ENCODE measurements around the gene SNAPC4.

The SNAPC4 gene

DNA sequence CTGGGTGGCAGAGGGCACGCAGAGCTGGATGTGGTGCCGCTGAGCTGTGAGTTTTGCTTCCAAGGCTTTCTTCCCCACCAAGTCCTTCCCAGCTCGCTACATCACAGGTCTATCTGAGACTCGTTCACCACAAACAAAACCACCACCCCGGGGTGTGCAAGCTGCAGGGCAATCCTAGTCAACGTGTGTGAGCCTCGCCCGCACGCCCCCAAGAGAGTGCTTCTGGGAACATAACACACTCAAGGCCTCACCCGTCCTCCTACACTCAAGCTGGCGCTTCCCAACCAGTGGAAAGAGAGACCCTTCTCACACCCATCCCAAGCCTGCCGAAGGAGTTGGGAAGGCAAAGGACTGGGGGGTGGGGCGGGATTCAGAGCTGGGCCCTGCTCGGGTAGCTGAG, 10.6 kb downstream of the SNAPC4 start:
- no peak for DNase-seq (ENCODE audit: low read depth, low spot score)

DNA sequence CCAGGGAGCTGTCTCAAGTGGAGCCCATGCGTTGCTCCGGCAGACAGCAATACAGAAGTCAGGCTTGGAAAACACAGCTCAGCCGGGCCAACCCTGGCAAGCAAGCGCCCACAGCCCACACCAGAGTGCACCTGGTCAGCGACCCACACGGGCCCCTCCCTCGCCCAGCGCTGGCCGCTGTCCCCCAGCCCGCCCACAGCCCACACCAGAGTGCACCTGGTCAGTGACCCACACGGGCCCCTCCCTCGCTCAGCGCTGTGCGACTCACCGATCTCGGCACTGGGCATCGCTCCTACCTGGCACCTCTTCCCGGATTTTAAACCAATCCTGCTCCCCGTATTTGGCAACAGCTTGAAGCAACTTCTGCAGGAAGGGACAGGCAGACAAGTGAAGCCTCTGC, 12.8 kb downstream of the SNAPC4 start:
- DNase-seq (ENCODE audit: low read depth, low spot score) = no peak

DNA sequence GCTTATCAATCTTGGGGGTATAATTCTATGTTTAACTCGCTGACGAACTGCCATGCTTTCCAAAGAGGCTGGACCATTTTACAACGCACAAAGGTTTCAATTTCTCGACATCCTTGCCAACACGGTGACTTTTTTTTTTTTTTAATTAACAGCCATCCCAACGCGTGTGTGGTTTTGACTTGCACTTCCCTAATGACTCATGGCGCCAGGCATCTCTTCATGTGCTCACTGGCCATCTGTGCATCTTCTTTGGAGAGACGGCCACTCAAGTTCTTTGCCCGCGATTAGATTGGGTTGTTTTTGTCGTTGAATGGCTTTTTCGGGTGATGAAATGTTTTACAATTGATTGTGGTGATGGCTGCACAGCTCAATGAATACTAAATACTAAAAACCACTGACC, 14.0 kb downstream of the SNAPC4 start:
- DNase-seq (ENCODE audit: low read depth, low spot score) = no peak

- no peak for DNase-seq (ENCODE audit: low read depth, low spot score)
These were observed 15.0 kb downstream of the SNAPC4 start for GRCh38 chr9:136385015-136385414.

- DNase-seq (ENCODE audit: low read depth, low spot score) = no peak
These were observed 16.5 kb downstream of the SNAPC4 start for GRCh38 chr9:136383436-136383835.

- no peak for DNase-seq (ENCODE audit: low read depth, low spot score)
These were observed 17.9 kb downstream of the SNAPC4 start for GRCh38 chr9:136381966-136382513.

- no peak for DNase-seq (ENCODE audit: low read depth, low spot score)
These were observed 18.7 kb downstream of the SNAPC4 start for GRCh38 chr9:136381311-136381710.

GRCh38 chr9:136380381-136380780, 19.6 kb downstream of the SNAPC4 start:
- DNase-seq (ENCODE audit: low read depth, low spot score) = no peak

GRCh38 chr9:136379891-136380290, 20.1 kb downstream of the SNAPC4 start:
- DNase-seq (ENCODE audit: low read depth, low spot score) = no peak

DNA sequence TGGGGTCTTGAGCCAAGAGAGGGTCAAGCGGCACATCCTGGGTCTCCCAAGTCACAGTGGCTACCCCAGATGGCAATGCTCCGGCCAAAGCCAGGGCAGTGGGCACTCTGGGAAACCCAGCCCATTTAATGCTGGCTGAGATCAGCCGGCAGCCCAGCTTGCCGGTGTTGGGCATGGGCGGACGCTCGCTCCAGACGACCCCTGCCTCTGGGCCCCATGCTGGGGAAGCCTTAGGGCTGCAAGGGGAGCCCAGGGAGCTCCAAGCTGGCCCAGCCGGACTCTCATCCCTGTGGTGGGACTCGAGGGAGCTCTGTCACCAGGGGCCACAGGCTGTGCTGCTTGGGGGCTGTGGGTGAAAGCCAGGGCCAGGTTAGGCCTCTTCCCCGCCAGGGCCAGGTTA, 20.6 kb downstream of the SNAPC4 start:
- DNase-seq (ENCODE audit: low read depth, low spot score) = no peak

- DNase-seq (ENCODE audit: low read depth, low spot score) = no peak
These were observed 21.0 kb downstream of the SNAPC4 start for GRCh38 chr9:136379003-136379287.

GRCh38 chr9:136378170-136379002, 21.6 kb downstream of the SNAPC4 start:
- no peak for DNase-seq (ENCODE audit: low read depth, low spot score)

DNA sequence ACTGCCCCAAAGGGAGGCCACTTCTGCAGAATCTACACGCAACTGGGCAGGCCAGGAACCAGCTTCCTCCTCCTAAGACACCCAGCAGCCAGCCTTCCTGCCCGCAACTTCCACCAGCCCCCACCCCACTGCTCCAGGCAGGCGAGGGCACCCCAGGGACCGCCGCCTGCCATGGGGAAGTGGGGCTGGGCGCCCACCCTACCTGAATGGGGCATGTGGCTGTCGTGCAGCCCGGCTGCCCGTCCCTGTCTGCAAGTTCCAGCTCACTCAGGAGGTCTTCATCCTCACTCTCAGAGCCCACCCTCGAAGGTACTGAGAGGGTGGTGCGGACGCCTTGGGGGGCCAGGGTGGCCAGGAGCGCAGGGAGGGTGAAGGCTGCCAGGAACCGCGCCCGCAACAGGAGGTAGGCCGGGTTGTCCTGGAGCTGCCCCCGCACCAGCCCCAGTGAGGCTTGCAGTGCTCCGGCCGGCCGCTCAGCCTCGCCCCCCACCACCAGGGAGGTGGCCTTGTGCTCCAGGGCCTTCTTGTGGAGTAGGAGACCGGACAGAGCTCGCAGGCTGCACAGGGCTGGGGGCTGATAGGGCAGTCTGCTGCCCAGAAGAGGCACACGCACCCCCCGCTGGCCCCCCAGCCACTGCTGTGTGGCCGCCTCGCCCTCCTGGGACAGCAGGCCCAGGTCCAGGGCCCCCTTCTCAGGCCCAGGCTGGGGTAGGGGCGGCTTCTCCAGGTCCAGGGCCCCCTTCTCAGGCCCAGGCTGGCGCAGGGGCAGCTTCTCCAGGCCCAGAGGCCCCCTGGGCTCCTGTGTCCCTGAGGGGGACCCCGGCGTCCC, 22.4 kb downstream of the SNAPC4 start:
- DNase-seq (ENCODE audit: low read depth, low spot score) = no peak

- no peak for DNase-seq (ENCODE audit: low read depth, low spot score)
These were observed 23.5 kb downstream of the SNAPC4 start for GRCh38 chr9:136376457-136376856.

GRCh38 chr9:136375096-136375495, 24.9 kb downstream of the SNAPC4 start:
- no peak for DNase-seq (ENCODE audit: low read depth, low spot score)

DNA sequence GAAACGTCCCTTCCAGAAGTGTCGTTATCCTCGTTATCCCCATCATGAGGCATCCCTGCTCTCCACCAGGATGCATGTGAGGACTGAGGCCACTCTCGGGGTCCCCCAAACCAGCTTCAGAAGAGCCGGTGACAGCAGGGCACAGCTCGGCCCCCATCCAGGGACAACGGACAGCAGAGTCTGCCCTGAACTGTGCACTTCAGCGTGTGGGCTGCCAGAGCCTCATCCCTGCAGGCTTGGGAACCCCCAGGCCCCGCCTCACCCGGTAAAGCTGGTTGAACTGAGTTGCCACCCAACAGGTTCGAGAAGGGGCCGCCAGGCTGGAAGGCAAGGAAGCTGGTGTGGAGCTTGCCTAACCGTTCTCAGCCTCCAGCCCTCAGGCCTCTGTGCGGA, 25.8 kb downstream of the SNAPC4 start:
- no peak for DNase-seq (ENCODE audit: low read depth, low spot score)

DNA sequence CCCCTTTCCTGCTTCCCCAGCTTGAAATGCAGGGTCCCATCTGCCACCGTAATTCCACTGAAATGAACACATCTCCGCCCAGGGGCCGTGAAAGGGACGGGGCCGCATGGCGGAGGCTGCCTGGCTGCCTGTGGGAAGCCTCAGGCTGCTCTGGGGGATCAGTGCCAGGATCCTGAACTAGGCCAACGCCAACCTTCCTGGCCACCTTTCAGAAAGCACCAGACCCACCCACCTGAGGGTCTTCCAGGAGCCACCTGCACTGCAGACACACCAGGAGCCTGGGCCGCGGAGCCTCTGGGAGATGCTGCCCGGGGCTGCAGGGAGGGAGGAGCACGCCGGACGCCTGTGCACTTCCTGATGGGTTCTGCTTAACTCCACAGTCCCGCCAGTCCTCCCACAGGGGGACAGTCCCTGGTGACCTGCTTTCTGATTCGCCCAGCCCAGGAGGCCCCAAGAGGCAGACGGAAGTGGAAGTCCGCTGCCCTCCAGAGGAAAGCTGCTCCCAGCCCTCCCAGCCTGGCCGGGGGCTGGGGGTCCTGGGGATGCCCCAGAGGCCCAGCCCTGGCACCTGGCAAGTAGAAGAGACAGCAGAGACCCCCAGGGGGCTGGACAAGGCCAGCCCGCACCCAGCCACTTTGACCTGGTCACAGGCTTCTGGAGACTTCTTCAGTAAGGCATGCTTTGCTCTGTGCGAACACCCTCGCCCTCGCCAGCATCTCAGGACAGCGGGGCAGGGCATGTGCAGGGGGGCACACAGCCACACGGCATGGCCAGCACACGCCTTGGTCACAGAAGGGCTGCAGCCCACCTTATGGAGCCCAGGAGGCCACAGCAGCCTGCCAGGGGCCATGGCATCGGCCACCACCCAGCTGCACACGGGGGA, 26.4 kb downstream of the SNAPC4 start, which contains the start of gene CARD9:
Gene CARD9 (minus strand): TSS at position 370 of the 883 bp plus-strand sequence. CDS start 1,591 bp downstream, outside the sequence.
- no peak for DNase-seq (ENCODE audit: low read depth, low spot score)

- no peak for DNase-seq (ENCODE audit: low read depth, low spot score)
These were observed 27.2 kb downstream of the SNAPC4 start for GRCh38 chr9:136372561-136373299.

DNA sequence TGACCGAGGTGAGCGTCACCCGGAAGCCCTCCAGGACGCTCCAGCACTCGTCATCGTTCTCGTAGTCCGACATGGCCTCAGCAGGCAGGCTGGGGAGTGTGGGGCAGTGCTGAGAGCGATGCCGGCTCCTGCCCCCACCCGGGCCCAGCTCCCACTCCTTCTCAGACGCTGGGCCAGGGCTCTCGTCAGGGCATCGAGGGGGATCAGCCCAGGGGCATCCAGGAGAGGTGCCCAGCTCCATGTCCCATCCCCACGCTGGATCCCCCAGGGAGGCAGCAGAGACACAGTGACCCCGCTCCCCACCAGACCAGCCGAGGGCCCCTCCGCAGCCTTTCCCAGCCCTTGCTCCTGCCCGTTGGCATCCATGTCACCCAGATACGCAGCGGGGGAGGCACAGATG, 28.0 kb downstream of the SNAPC4 start:
- DNase-seq (ENCODE audit: low read depth, low spot score) = no peak

DNA sequence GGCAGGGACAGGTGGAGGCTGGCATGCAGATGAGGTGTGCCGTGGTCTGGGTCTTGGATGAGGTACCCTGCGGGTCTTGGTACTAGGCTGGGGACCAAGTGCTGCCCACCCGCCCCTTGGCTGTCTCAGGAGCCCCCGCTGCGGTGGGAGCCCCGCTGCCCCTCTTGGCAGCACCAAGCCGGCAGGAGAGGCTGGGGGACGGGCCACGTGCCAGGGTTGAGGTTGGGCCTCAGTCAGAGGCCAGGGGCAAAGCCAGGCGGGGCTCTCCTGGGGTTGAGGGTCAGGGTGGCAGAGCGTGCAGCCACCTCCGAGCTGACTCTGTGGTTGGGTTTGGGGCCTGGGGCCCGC, 28.5 kb downstream of the SNAPC4 start:
- no peak for DNase-seq (ENCODE audit: low read depth, low spot score)
